A549 (cell line): Measurements from ENCODE around the gene ADCY4. TPM values are rescaled to one million over a fixed set of nuclear protein-coding genes. Genes with fewer than 3 reads are reported as not detected.

Source experiments
- ATAC-seq, 2 experiments: fragments of 200-7000 bp in 1 of 2; fragments of >200 bp in 1 of 2; cut with Nextera tagmentation in 1 of 2; cut with Tn5 transposase in 1 of 2; 3 replicates each; pipeline versions ENCODE4 v1.8.0 to v1.9.1; 2018 to 2020; ENCODE audit warnings: mild to moderate bottlenecking in 1 of 2, moderate library complexity in 1 of 2
- CTCF ChIA-PET: fragments of 300-600 bp; sonication (Branson Sonifier 250); formaldehyde crosslinking; extraction: SDS; loops from one replicate; lab custom pipeline; 2021; ENCODE audit warnings: antibody characterized with exemption, inconsistent platforms; lab: Yijun Ruan, JAX
- POLR2A ChIA-PET: fragments of 350-600 bp; formaldehyde crosslinking; extraction: SDS; loops from one replicate; lab custom pipeline; 2021; ENCODE audit warnings: antibody characterized with exemption, inconsistent platforms; lab: Yijun Ruan, JAX
- DNase-seq, 2 experiments: peaks; one replicate each; pipeline versions ENCODE4 v3.0.0 to v3.0.0-alpha.2; 2011 to 2016; ENCODE audit warnings: low read depth in 1 of 2, low spot score in 1 of 2
- FAIRE-seq: peaks from 2 replicates; lab custom pipeline; 2011; peaks lifted over from hg19 to GRCh38; lab: Jason Lieb, UNC
- H3K27ac ChIP-seq, 2 experiments: fragments of >200 bp; sonication (Bioruptor Twin); formaldehyde crosslinking; 3 replicates each; pipeline ENCODE4 v1.5.1; 2016 to 2017
- H3K4me1 ChIP-seq: fragments of >200 bp; sonication (Bioruptor Twin); formaldehyde crosslinking; 3 replicates; pipeline ENCODE4 v1.6.1; 2016
- H3K4me2 ChIP-seq: fragments of >200 bp; sonication (Bioruptor Twin); formaldehyde crosslinking; 3 replicates; pipeline ENCODE4 v1.6.1; 2016
- H3K4me3 ChIP-seq: fragments of >200 bp; sonication (Bioruptor Twin); formaldehyde crosslinking; 3 replicates; pipeline ENCODE4 v1.5.1; 2016
- H3K9me3 ChIP-seq: fragments of >200 bp; sonication (Bioruptor Twin); formaldehyde crosslinking; 3 replicates; pipeline ENCODE4 v1.6.1; 2016
- BCL3 ChIP-seq: fragments of >200 bp; sonication (Bioruptor Twin); formaldehyde crosslinking; IDR thresholded peaks from 3 replicates; pipeline ENCODE4 v1.6.1; 2016
- ESRRA ChIP-seq: fragments of 150-350 bp; IDR thresholded peaks from 2 replicates; pipeline ENCODE4 v1.6.1; 2014; ENCODE audit warnings: mild to moderate bottlenecking, low read length, borderline replicate concordance
- GATA3 ChIP-seq: IDR thresholded peaks from 2 replicates; pipeline ENCODE4 v1.6.1; 2012; ENCODE audit warnings: borderline replicate concordance
- KDM5A ChIP-seq: fragments of 200-600 bp; sonication (generic); IDR thresholded peaks from 2 replicates; pipeline ENCODE4 v1.6.1; 2016; ENCODE audit warnings: antibody characterized with exemption, mild to moderate bottlenecking
- MAFK ChIP-seq: fragments of 450-650 bp; IDR thresholded peaks from 2 replicates; pipeline ENCODE4 v1.6.1; 2014; ENCODE audit not compliant: partially characterized antibody
- MYC ChIP-seq: IDR thresholded peaks from 2 replicates; pipeline ENCODE4 v1.6.1; 2012; ENCODE audit warnings: mild to moderate bottlenecking, inconsistent platforms, low read length, improper control_type of control experiment, borderline replicate concordance
- RAD21 ChIP-seq, 2 experiments: fragments of >200 bp in 1 of 2; sonication (Bioruptor Twin) in 1 of 2; formaldehyde crosslinking in 1 of 2; IDR thresholded peaks in 1 of 2; conservative IDR thresholded peaks in 1 of 2; 2 replicates in 1 of 2; 3 replicates in 1 of 2; pipeline ENCODE4 v1.6.1; 2012 to 2018; ENCODE audit warnings: inconsistent platforms in 1 of 2
- RARB ChIP-seq: fragments of 250-450 bp; sonication (Bioruptor Pico); IDR thresholded peaks from 2 replicates; pipeline ENCODE4 v1.8.0; 2021; ENCODE audit warnings: mild to moderate bottlenecking, moderate library complexity
- RFX5 ChIP-seq: fragments of 450-650 bp; IDR thresholded peaks from 2 replicates; pipeline ENCODE4 v1.7.1; 2014; ENCODE audit warnings: antibody characterized with exemption, mild to moderate bottlenecking, moderate library complexity
- RNF2 ChIP-seq: fragments of 200-600 bp; sonication (generic); IDR thresholded peaks from 2 replicates; pipeline ENCODE4 v1.6.1; 2016; ENCODE audit warnings: low read depth, mild to moderate bottlenecking, antibody characterized with exemption, moderate library complexity, borderline replicate concordance
- SMC3 ChIP-seq: fragments of >200 bp; sonication (Bioruptor Twin); formaldehyde crosslinking; IDR thresholded peaks from 3 replicates; pipeline ENCODE4 v1.6.1; 2018; ENCODE audit warnings: inconsistent platforms
- TP53 ChIP-seq: fragments of 250-450 bp; sonication (Bioruptor Pico); IDR thresholded peaks from 2 replicates; pipeline ENCODE4 v1.5.0; 2021; ENCODE audit warnings: mild to moderate bottlenecking, moderate library complexity
- ZC3H11A ChIP-seq: fragments of 450-650 bp; IDR thresholded peaks from 2 replicates; pipeline ENCODE4 v1.6.1; 2014; ENCODE audit warnings: antibody characterized with exemption, mild to moderate bottlenecking
- ZFP36 ChIP-seq: fragments of 450-650 bp; IDR thresholded peaks from 2 replicates; pipeline ENCODE4 v1.6.1; 2014; ENCODE audit warnings: borderline replicate concordance; ENCODE audit not compliant: partially characterized antibody
- ZNF302 ChIP-seq: fragments of 250-450 bp; sonication (Bioruptor Pico); IDR thresholded peaks from 2 replicates; pipeline ENCODE4 v1.9.0; 2021; ENCODE audit warnings: inconsistent platforms, mild to moderate bottlenecking, moderate library complexity
- WGBS: methylation state at CpG from one replicate; pipeline ENCODE4 v1.1.6; 2017; ENCODE audit errors: missing lambda C conversion rate; 5-methylcytosine and 5-hydroxymethylcytosine counted together
- polyA plus RNA-seq, 4 experiments: library from polyadenylated mRNA; depleted of rRNA in 3 of 4; stranded (reverse); fragments of >200 nt; fragmentation: RNase III in 1 of 4; extraction: RNeasy Plus Mini Kit Qiagen cat#74134 plus additional on column Dnase treatment in 1 of 4; gene quantifications; 2 replicates in 3 of 4; 3 replicates in 1 of 4; pipeline ENCODE4 v1.2.3, GENCODE V29; 2011 to 2017

Gene ADCY4
- polyA plus RNA-seq, 2 of the 4 experiments (the other 2 are of a cell fraction), result not detected

GRCh38 chr14:24279301-24280186 is 55.3 kb downstream of the ADCY4 start:
- no peak overlapping the region for H3K4me2 ChIP-seq
- no peak for FAIRE-seq
- ChIA-PET CTCF (interaction anchor here (1.7 to 34.0 kb wide), 5 partner anchors 7 to 152 kb away, joined by 4 to 469 read pairs (median 7); partner anchors contain the start of genes CIDEB, DHRS1, LTB4R and LTB4R2), POLR2A (interaction anchor here (1.2 to 1.6 kb wide), 3 partner anchors 8 to 37 kb away, joined by 3 to 5 read pairs (median 3); partner anchors contain the start of genes RABGGTA and TINF2)
- H3K27ac ChIP-seq, result no peak overlapping the region
- TF ChIP-seq RFX5, result peak; percentile 60; the same call in 1 of the 2 replicates
- no peak for TF ChIP-seq MAFK
- peak in 1 of 2 experiments; percentile 19; a peak in 1 of 5 replicates for TF ChIP-seq RAD21 (conservative IDR thresholded peaks at IDR 0.05 in 1 of 2, IDR thresholded peaks at IDR 0.05 in 1 of 2)
- no peak overlapping the region for H3K4me3 ChIP-seq
- H3K4me1 ChIP-seq, result no peaks in the 10 kb centered on the region
- DNase-seq, result peak in 1 of 2 experiments; percentile 41
- H3K9me3 ChIP-seq, result no peaks in the 10 kb centered on the region
- peak; percentile 66 to 69; a peak in 5 of 6 replicates for ATAC-seq
- 61% methylated on average over 11 of the region's 11 CpGs for WGBS

GRCh38 chr14:24278424-24278823 is 56.4 kb downstream of the ADCY4 start:
- ChIA-PET CTCF (interaction anchor here (2.1 to 34.0 kb wide), 2 partner anchors 25 to 36 kb away, joined by 7 to 469 read pairs; partner anchors contain the start of genes CIDEB, DHRS1, LTB4R and LTB4R2), POLR2A (no interaction called here)
- Histone ChIP-seq H3K4me3 (no peak overlapping the region), H3K4me1 (no peaks in the 10 kb centered on the region), H3K4me2 (no peak overlapping the region), H3K27ac (no peak overlapping the region), H3K9me3 (no peaks in the 10 kb centered on the region)
- no peak for DNase-seq
- WGBS, result 83% methylated on average over 5 of the region's 5 CpGs
- FAIRE-seq, result no peak
- TF ChIP-seq RAD21 (conservative IDR thresholded peaks at IDR 0.05 in 1 of 2, IDR thresholded peaks at IDR 0.05 in 1 of 2) (no peak), ESRRA (no peak), RNF2 (no peak), GATA3 (no peak), ZNF302 (CRISPR knock-in tag) (no peak), BCL3 (no peak), SMC3 (no peak)
- no peak for ATAC-seq

- ChIA-PET POLR2A (no interaction called here), CTCF (interaction anchor here (0.8 to 34.0 kb wide), 5 partner anchors 8 to 35 kb away, joined by 3 to 469 read pairs (median 7); partner anchors contain the start of genes CIDEB, DHRS1, LTB4R and LTB4R2)
- ATAC-seq (no peak), DNase-seq (no peak), FAIRE-seq (no peak)
- Histone ChIP-seq H3K4me3 (no peak overlapping the region), H3K4me1 (no peaks in the 10 kb centered on the region), H3K4me2 (no peak overlapping the region), H3K9me3 (no peaks in the 10 kb centered on the region), H3K27ac (no peak overlapping the region)
- 86% methylated on average over 11 of the region's 11 CpGs for WGBS
- TF ChIP-seq MYC (no peak), TP53 (CRISPR knock-in tag) (no peak), RARB (CRISPR knock-in tag) (no peak), MAFK (no peak), ZC3H11A (no peak)
Observed at GRCh38 chr14:24277606-24278321, 57.1 kb downstream of the ADCY4 start.

- POLR2A ChIA-PET, result no interaction called here
Observed at GRCh38 chr14:24277071-24277470, 57.8 kb downstream of the ADCY4 start.

More at GRCh38 chr14:24277071-24277470, 57.8 kb downstream of the ADCY4 start:
- Histone ChIP-seq H3K4me1 (0 out of 3 replicates have a peak, but pooled peaks cover 2% of the 10 kb centered on the region), H3K4me2 (no peak overlapping the region), H3K4me3 (no peak overlapping the region), H3K27ac (no peak overlapping the region), H3K9me3 (no peaks in the 10 kb centered on the region)
- WGBS, result 86% methylated on average over 6 of the region's 6 CpGs
- DNase-seq, result no peak
- FAIRE-seq, result no peak
- no peak for ATAC-seq
- CTCF ChIA-PET, result interaction anchor here (0.8 to 34.0 kb wide), 5 partner anchors 9 to 35 kb away, joined by 3 to 469 read pairs (median 4); partner anchors contain the start of genes CIDEB, DHRS1, LTB4R and LTB4R2
- TF ChIP-seq KDM5A (no peak), MYC (no peak), ZFP36 (no peak)
- TF ChIP-seq, all 56 proteins: peak for 0
